CD4-positive, alpha-beta T cell treated with Interleukin-15 for 1 hour (primary cell): ENCODE data around the gene ZNF385B.

Experiments
- DNase-seq: peaks from one replicate; pipeline ENCODE4 v3.0.0-alpha.2; 2020

ZNF385B gene

GRCh38 chr2:179429597-179429996 is 431.8 kb downstream of the ZNF385B start:
- DNase-seq: no peak

GRCh38 chr2:179429060-179429471 is 432.3 kb downstream of the ZNF385B start:
- DNase-seq: no peak

GRCh38 chr2:179428649-179429048 is 432.8 kb downstream of the ZNF385B start:
- DNase-seq: no peak

DNA sequence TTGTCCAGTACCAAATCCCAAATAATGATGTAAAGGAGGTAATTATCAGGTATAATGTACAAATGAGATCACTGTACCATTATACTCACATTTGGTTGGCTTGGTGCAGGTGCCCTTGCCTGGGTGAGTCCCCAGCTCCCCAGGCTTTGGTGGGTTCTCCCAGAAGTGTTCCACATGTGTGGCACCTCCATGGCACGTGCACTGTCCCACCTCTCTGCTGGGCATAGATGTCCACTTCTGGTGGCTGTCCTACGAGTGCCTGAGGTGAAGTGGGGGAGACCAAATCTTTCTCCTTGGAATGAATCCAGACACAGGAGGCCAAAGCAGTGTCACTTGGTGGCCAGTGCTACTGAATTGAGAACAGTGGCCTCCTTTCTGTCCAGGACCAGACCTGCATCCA is 434.3 kb downstream of the ZNF385B start:
- DNase-seq: no peak

DNA sequence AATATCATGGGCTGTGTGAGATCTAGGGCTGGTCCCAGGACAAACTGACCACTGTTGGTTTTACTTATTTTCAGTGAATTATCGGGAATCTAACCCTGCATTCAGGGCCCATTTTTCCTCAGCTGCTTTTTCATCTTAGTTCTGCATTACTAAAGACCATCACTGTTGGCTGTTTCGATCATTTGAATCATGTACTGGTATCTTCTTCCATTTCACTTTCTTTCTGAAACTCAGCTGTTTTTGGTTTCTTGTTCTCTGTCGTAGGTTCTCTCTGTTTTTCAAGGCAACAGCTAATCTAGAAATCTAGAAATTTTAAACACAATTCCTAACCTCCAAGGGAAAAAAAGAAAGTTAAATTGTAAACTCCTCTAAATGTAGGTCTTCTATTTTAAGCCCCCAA is 436.8 kb downstream of the ZNF385B start:
- DNase-seq: no peak

DNA sequence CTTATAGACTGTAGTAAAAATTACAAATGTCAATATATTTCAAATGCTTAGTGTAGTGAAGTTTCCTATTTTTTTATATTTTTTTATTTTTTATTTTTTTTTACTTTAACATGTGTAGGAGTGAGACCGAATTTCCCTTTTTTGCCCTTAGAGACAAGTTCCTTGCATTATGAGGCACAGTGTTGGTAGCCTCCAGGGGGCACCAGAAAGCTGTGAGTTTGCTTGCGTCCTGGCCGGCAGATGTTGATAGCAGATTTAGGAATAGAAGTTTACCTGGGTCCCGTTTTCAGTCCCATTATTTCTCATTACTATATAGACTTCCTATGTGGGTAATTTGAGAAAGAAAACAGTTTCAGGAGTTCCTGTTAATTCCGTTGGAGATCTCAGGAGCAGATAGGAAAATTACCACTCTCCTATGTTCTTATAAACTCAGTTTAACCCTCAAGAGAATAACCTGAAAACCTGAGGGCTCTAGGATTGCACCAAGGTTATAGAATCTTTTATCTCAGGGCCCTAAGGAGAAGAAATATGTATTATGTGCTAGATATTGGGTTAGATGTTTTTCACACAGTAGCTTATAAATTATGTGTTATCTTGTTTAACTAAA is 439.3 kb downstream of the ZNF385B start:
- DNase-seq: peak; percentile 24

- DNase-seq: no peak
Observed at GRCh38 chr2:179417436-179417949, 443.9 kb downstream of the ZNF385B start.

GRCh38 chr2:179412112-179412511 is 449.3 kb downstream of the ZNF385B start:
- no peak for DNase-seq

GRCh38 chr2:179410552-179411356 is 450.7 kb downstream of the ZNF385B start:
- no peak for DNase-seq

- no peak for DNase-seq
Observed at GRCh38 chr2:179403624-179404023, 457.8 kb downstream of the ZNF385B start.

DNA sequence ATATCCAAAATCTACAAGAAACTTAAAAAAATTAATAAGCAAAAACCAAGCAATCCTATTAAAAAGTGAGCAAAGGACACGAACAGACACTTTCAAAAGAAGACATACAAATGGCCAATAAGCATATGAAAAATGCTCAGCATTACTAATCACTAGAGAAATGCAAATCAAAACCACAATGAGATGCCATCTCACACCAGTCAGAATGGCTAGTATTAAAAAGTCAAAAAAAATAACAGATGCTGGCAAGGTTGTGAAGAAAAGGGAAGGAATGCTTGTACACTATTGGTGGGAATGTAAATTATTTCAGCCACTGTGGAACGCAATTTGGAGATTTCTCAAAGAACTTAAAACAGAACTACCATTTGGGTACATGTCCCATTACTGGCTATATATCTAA is 467.9 kb downstream of the ZNF385B start:
- no peak for DNase-seq
